Sigmoid colon (tissue), 4 donors: ENCODE measurements around the gene DPEP2NB.

Experiments used
- CTCF ChIP-seq, 4 experiments: fragments of 450-650 bp in 3 of 4; fragments of 200-600 bp in 1 of 4; IDR thresholded peaks; one replicate each; pipeline ENCODE4 v1.5.1; 2016 to 2019; ENCODE audit warnings: antibody characterized with exemption in 4 of 4, mild to moderate bottlenecking in 3 of 4, moderate library complexity in 2 of 4
- POLR2A ChIP-seq, 2 donors: fragments of 450-650 bp; IDR thresholded peaks; one replicate each; pipeline ENCODE4 v1.6.1; 2016; ENCODE audit warnings: antibody characterized with exemption in 2 of 2, mild to moderate bottlenecking in 2 of 2, moderate library complexity in 2 of 2
- POLR2AphosphoS5 ChIP-seq, 4 donors: sonication (generic); formaldehyde crosslinking; IDR thresholded peaks; one replicate each; pipeline ENCODE4 v1.6.1; 2017; ENCODE audit warnings: antibody characterized with exemption in 4 of 4

- TF ChIP-seq CTCF (IDR thresholded peaks at IDR 0.05) (no peak), POLR2AphosphoS5 (IDR thresholded peaks at IDR 0.05) (no peak), POLR2A (IDR thresholded peaks at IDR 0.05) (no peak)
Measured at GRCh38 chr16:67977005-67977404, 38.7 kb downstream of the DPEP2NB start.
